ENCODE data around the gene DOCK1.

DOCK1 gene

DNA sequence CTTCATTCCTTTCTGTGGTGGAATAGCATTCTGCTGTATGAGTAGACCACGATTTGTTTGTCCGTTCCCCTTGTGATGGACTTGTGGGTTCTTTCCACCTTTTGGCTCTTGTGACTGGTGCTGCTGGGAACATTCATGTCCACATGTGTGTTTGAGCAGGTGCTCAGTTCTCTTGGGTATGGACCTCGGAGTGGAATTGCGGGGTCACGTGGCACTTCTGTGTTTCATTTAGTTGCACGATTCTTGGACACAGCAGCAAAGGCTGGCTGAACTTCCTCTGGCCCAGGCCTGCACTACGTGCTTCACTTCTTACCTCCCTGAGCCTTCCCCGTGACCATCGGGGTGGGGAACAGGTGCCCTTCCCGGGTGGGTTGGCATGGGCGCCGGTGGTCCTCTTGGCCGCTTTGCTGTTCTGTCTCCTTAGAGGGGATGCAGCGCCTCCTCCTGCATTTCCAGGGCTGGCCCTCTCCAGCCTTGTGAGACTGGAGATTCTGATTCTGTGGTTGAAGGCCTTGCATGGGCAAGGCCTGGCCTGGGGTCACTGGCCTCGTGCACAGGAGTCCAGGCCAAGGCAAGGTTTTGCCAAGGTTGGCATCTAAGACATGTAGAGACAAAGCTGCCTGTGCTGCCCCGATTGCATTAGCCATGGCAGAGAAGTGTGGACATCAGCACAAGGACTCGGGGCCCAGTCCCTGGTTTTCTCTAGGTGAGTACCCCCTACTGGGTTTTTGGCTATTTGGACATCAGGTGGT, 25.1 kb downstream of the DOCK1 start:
- DNase-seq (ENCODE audit: low read depth in 2 of 2) = no peak
- TF ChIP-seq, protein P1, sequence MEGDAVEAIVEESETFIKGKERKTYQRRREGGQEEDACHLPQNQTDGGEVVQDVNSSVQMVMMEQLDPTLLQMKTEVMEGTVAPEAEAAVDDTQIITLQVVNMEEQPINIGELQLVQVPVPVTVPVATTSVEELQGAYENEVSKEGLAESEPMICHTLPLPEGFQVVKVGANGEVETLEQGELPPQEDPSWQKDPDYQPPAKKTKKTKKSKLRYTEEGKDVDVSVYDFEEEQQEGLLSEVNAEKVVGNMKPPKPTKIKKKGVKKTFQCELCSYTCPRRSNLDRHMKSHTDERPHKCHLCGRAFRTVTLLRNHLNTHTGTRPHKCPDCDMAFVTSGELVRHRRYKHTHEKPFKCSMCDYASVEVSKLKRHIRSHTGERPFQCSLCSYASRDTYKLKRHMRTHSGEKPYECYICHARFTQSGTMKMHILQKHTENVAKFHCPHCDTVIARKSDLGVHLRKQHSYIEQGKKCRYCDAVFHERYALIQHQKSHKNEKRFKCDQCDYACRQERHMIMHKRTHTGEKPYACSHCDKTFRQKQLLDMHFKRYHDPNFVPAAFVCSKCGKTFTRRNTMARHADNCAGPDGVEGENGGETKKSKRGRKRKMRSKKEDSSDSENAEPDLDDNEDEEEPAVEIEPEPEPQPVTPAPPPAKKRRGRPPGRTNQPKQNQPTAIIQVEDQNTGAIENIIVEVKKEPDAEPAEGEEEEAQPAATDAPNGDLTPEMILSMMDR (IDR thresholded peaks at IDR 0.05; ENCODE audit: low read depth, low read length) = no peak
- H3K4me3 ChIP-seq (replicated peaks in 1 of 2; ENCODE audit: low read depth in 2 of 2, low read length in 2 of 2) = no peak overlapping the region

DNA sequence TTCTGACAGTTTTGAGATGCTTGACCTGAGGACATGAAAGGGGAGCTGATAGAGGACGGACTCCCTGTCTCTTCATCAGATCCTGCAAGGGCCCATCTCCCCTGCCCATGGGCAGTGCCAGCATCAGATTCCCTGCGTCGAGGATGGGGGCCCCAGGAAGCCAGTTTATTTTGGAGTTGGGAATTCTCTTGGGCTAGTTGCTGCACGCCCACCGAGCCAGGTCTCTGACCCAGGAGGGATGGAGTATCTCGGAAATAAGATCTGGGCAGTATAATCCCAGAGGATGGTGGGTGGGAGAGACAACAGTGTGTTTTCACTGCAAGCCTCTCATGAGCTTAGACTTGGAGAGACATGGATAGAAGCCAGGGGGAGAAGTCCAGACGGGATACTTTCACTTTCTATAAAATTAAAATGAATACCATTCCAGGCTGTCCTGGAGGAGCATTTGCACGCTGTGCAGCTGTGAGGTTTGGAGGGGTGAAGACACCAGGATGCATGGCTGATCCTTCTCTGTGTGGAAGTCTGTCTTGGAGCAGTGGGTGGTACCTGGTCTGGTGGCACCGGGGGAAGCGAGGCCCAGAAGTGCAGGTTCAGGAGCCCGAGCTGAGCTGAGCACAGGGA, 25.8 kb downstream of the DOCK1 start:
- DNase-seq (ENCODE audit: low read depth in 2 of 2) = peak; percentile 24 to 61
- H3K4me3 ChIP-seq (replicated peaks in 1 of 2; ENCODE audit: low read depth in 2 of 2, low read length in 2 of 2) = peak overlapping the region in 1 of 2 donors; percentile 22
- TF ChIP-seq, protein P1 (IDR thresholded peaks at IDR 0.05; ENCODE audit: low read depth, low read length) = no peak

DNA sequence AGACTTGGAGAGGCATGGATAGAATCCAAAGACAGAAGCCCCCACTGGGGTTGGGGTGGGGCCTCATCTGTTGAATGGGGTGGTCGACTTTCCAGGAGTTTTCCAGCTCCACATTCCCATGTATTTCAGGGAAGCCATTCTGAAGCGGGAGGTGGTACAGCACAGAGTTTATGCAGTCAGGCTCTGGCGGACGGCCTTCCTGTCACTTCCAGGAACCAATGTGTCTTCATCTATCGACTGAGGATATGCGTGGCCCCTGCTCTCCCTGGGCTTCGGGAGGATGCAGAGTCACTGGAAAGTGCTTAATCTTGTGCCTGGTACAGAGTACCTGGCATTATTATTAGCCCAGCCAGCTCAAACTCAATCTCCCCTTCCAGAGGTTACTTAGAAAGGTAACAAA, 26.3 kb downstream of the DOCK1 start:
- H3K4me3 ChIP-seq (replicated peaks in 1 of 2; ENCODE audit: low read depth in 2 of 2, low read length in 2 of 2) = peak overlapping the region in 1 of 2 donors; percentile 22
- no peak for DNase-seq (ENCODE audit: low read depth in 2 of 2)
- TF ChIP-seq, protein P1 (IDR thresholded peaks at IDR 0.05; ENCODE audit: low read depth, low read length) = no peak

DNA sequence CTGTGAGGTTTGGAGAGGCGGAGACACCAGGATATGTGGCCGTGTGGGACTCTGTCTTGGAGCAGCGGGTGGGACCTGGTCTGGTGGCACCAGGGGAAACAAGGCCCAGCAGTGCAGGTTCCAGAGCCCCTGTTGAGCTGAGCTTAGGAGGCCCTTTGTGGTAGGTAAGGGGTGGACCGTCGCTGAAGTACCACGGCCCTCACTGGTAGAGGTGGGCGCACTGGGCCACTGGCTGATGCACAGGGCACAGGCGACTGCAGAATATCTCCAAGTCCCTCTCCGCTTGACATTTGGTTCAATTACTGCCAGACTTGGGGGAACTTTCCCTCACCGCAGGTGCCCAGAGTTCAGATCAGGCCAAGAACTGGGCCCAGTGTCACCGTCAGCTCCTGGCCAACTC, 27.3 kb downstream of the DOCK1 start:
- DNase-seq (ENCODE audit: low read depth in 2 of 2) = no peak
- H3K4me3 ChIP-seq (replicated peaks in 1 of 2; ENCODE audit: low read depth in 2 of 2, low read length in 2 of 2) = no peak overlapping the region
- TF ChIP-seq, protein P1 (IDR thresholded peaks at IDR 0.05; ENCODE audit: low read depth, low read length) = no peak

DNA sequence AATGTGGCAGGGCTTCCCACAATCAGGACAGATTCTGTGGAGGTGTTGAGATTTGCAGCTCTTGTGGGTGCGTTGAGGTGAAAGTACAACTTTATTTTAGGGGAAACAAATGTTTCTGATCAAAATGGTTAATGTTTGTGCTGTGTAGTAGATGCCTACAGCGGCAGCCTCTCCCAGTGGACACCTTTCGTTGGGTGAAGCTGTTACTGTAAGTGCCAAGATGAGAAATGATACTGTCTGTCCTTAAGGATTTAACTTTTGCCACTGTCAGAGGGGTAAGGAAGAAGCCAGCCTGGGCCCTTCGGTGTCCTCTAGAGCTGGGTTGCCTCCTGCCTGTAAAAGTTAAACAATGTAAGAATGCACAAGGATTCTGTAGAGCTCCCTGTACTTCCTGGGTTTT, 27.9 kb downstream of the DOCK1 start:
- no peak overlapping the region for H3K4me3 ChIP-seq (replicated peaks in 1 of 2; ENCODE audit: low read depth in 2 of 2, low read length in 2 of 2)
- TF ChIP-seq, protein P1 (IDR thresholded peaks at IDR 0.05; ENCODE audit: low read depth, low read length) = no peak
- no peak for DNase-seq (ENCODE audit: low read depth in 2 of 2)

DNA sequence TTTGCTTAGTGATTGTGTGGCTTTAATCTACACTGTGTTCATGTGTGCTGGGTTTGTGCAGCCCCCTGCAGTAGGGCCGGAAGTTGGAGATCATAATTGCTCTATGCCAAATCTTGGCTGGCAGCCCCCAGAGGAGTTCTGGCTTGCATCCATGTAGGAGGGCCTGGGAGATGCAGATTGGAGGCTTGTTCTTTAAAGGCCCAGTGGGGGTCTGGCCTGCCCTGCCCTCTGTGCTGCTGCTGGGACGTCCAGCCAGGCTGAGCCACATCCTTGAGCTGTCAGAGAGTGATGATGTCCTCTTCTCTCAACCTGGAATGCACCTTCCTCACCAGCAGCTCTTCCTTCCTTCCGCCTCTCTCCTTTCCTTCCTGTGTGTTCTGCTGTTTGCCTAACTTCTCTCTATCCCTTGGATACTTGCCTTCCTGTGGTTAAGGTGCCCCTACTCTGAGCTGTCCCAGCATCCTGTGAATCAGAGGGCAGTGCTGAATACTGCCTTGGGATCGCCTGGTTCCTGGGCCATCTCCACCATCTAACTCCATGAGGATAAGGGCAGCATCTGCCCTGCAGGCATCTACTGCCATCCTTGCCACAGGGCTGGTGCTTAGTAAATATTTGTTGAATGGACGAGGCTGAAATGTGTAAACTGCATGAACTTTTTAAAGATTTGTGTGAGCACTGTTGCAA, 30.2 kb downstream of the DOCK1 start:
- TF ChIP-seq, protein P1 (IDR thresholded peaks at IDR 0.05; ENCODE audit: low read depth, low read length) = no peak
- no peak overlapping the region for H3K4me3 ChIP-seq (replicated peaks in 1 of 2; ENCODE audit: low read depth in 2 of 2, low read length in 2 of 2)
- DNase-seq (ENCODE audit: low read depth in 2 of 2) = peak; percentile 26 to 37
